Heart right ventricle (tissue), 16 donors: Measurements from ENCODE around the gene LOXL1. TPM values are rescaled to one million over a fixed set of nuclear protein-coding genes. Genes with fewer than 3 reads are reported as not detected.

Source experiments
- ATAC-seq, 8 donors: fragments of 200-7000 bp; cut with Tn5 transposase; one replicate each; pipeline ENCODE4 v1.9.1; 2020; ENCODE audit warnings: mild to moderate bottlenecking in 8 of 8, moderate library complexity in 8 of 8, moderate number of reproducible peaks in 1 of 8
- DNase-seq, 2 donors: peaks; one replicate each; pipeline ENCODE4 v3.0.0-alpha.2; 2020
- H3K27ac ChIP-seq, 10 donors: fragments of 200-600 bp; sonication (generic) in 2 of 10; one replicate each; pipeline versions ENCODE4 v1.5.0 to v1.8.0; 2020 to 2022; ENCODE audit warnings: mild to moderate bottlenecking in 3 of 10
- H3K27me3 ChIP-seq, 7 donors: fragments of 200-600 bp; one replicate each; pipeline ENCODE4 v1.8.0; 2021 to 2022; ENCODE audit warnings: mild to moderate bottlenecking in 2 of 7
- H3K36me3 ChIP-seq, 9 donors: fragments of 200-600 bp; sonication (generic) in 1 of 9; one replicate each; pipeline versions ENCODE4 v1.5.0 to v1.8.0; 2020 to 2022; ENCODE audit warnings: mild to moderate bottlenecking in 2 of 9
- H3K4me1 ChIP-seq, 9 donors: fragments of 200-600 bp; sonication (generic) in 1 of 9; one replicate each; pipeline versions ENCODE4 v1.5.0 to v1.8.0; 2020 to 2022; ENCODE audit warnings: mild to moderate bottlenecking in 4 of 9
- H3K4me3 ChIP-seq, 10 donors: fragments of 200-600 bp; sonication (generic) in 2 of 10; one replicate each; pipeline versions ENCODE4 v1.5.0 to v1.8.0; 2020 to 2022; ENCODE audit warnings: mild to moderate bottlenecking in 7 of 10, moderate library complexity in 2 of 10
- H3K9me3 ChIP-seq, 11 donors: fragments of 200-600 bp in 10 of 11; sonication (generic) in 2 of 11; one replicate each; pipeline versions ENCODE4 v1.5.0 to v1.8.0; 2013 to 2022; ENCODE audit warnings: mild to moderate bottlenecking in 2 of 11, control low read depth in 1 of 11, moderate library complexity in 1 of 11
- CTCF ChIP-seq, 9 donors: fragments of 200-600 bp; sonication (generic) in 2 of 9; IDR thresholded peaks; one replicate each; pipeline versions ENCODE4 v1.5.0 to v1.8.0; 2021 to 2022; ENCODE audit warnings: antibody characterized with exemption in 9 of 9, mild to moderate bottlenecking in 5 of 9, moderate library complexity in 1 of 9
- WGBS, 2 donors: extraction: QIAGEN DNeasy Blood & Tissue Kit; methylation state at CpG; one replicate each; pipeline ENCODE4 v1.1.7; 2013; ENCODE audit warnings: inconsistent platforms in 1 of 2; 5-methylcytosine and 5-hydroxymethylcytosine counted together
- intact Hi-C, 10 donors: fragments of 100-400 bp; cut with DNase I; formaldehyde crosslinking; loops; one replicate each; pipeline versions ENCODE4 v1.11.1 to v1.14.2; 2022
- polyA plus RNA-seq, 2 donors: library from polyadenylated mRNA; stranded (reverse); fragments of 200-250 nt; gene quantifications; one replicate each; pipeline ENCODE4 v1.2.3, GENCODE V29; 2013
- total RNA-seq, 10 donors: library from RNA; stranded (reverse); fragmentation: NEBNext Ultra II Directional in 3 of 10; extraction: Animal tissue kit (Norgen Biotek cat#: 25700) in 3 of 10; gene quantifications; one replicate each; pipeline versions ENCODE4 v1.2.1 to v1.2.4, GENCODE V29; 2021 to 2023
- donor health status: Arrhythmogenic right ventricular cardiomyopathy.
- donor health status: ischemic (EF 13 %, LVEDD 7.1; RV severe dilation, severe dysfunction).
- donor health status: healthy with polysubstance abuse.
- donor health status: DM: no; HTN: yes; CAD: no.
- donor health status: DM: no; HTN: no; CAD: no.
- donor health status: ischemic (EF 25% LVEDD 6.9; RV normal size, moderate dysfunction).
- donor health status: ischemic (EF 25% LVEDD 5.7; RV mildly dilated, moderate dysfunction).
- donor health status: healthy.
- donor health status: DM: yes; HTN: yes; CAD: no.
- donor health status: Ischemic cardiomyopathy.
- donor health status: ischemic (EF 35%, LVEDD 5.7; RV mildly dilated, moderate dysfunction).
- donor health status: nonischemic (EF 11% LVEDD 7.7; RV severe dilation, severe dysfunction).
- donor health status: DM: yes; HTN: yes; CAD: no.
- donor health status: PGD.
- donor health status: ischemic (EF 29% LVEDD 5.4; RV normal size, mild dysfunction).
- donor health status: nonischemic (EF 23%, LVEDD 6.1; RV moderate dilation, normal function).

LOXL1 gene
- total and polyA plus RNA-seq, 12 donors: 11.2 to 66.6 (median 27.8) TPM

DNA sequence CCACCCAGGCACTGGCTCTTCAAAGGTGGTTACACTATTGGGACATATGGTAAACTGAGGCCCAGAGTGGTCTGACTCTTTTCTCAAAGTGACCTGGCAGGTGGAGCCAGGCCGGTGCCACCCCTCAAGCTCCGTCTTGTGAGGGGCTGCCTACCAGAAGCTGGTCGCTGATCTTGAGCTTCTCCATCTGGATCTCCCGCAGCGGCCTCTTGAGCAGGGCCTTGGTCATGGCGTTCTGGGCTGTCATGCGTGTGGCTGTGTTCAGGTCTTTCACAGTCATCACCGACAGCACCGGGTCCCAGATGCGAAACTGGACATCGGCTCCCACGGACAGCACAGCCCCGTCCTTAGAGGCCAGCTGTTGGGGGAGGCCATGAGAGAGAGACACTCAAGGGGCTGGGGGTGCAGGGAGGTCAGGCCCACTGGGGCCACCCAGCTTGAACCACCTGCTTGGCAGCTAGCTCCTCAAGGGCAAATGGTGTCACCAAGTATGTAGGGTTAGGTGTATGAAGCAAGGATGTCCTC lies 62.2 kb downstream of the LOXL1 start:
- no peak for DNase-seq
- intact Hi-C loops: loop anchor here in 1 of 10 donors (5.0 kb wide), 1 partner anchor 49 kb away; no protein-coding TSS in a partner anchor
- no peak for TF ChIP-seq CTCF (IDR thresholded peaks at IDR 0.05)
- no peaks in the 10 kb centered on the region for H3K9me3 ChIP-seq
- H3K27ac ChIP-seq: peak overlapping the region; percentile 74 to 100 (median 99)
- no peak overlapping the region for H3K4me3 ChIP-seq
- 95 to 98% methylated on average over 13 of the region's 13 CpGs for WGBS, 2 donors
- no peaks in the 10 kb centered on the region for H3K27me3 ChIP-seq
- peaks cover 59 to 98% (median 95%) of the 10 kb centered on the region in 9 donors for H3K4me1 ChIP-seq
- peaks cover 0 to 38% (median 6%) of the 10 kb centered on the region in 9 donors for H3K36me3 ChIP-seq
- ATAC-seq: no peak

DNA sequence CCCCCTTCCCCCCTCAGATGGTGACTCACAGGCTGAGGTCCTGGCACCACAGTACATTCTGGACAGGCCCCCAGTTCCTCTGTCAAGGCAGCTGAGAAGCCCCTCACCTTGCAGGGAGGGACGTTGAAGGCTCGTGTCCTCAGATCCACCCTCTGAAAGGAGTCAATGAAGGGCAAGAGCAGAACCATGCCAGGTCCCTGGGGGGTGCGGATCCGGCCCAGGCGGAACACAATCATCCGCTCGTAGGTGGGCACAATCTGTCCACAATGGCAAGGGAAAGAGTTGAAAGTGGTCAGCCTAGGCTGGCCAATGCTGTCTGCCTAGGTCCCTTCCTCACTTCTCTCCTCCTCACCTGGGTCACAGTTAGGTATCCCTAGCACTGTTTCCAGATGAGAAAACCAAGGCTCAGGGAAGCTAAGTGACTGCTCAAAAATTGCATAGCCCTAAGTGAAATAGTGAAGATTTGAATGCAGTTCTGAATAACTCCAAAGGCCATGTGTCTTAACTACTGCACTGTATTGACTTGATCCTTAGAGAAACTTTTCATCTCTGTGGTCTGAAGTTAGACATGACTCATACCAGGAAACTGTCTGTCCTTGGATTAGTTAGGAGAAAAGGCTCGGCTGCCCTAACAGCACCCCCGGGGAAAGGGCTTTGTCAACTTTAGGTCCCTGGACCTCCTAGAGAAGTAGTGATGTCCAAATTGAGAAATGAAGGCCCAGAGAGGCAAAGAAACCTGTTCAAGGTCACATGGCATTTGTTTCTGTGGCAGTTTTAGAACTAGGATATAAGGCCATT lies 62.9 kb downstream of the LOXL1 start:
- no peaks in the 10 kb centered on the region for H3K27me3 ChIP-seq
- H3K4me3 ChIP-seq: no peak overlapping the region
- TF ChIP-seq CTCF (IDR thresholded peaks at IDR 0.05): no peak
- H3K9me3 ChIP-seq: no peaks in the 10 kb centered on the region
- peak in 2 of 8 donors; percentile 6 to 12 for ATAC-seq
- H3K36me3 ChIP-seq: peaks cover 0 to 34% (median 6%) of the 10 kb centered on the region in 9 donors
- DNase-seq: no peak
- WGBS, 2 donors: 70 to 78% methylated on average over 9 of the region's 9 CpGs
- H3K4me1 ChIP-seq: peaks cover 58 to 98% (median 94%) of the 10 kb centered on the region in 9 donors
- intact Hi-C loops: loop anchor here in 1 of 10 donors (5.0 kb wide), 1 partner anchor 48 kb away; no protein-coding TSS in a partner anchor
- H3K27ac ChIP-seq: peak overlapping the region; percentile 74 to 100 (median 99)

GRCh38 chr15:73990250-73991005 lies 64.2 kb downstream of the LOXL1 start:
- intact Hi-C loops: loop anchor here in 2 of 10 donors (5.0 to 10.0 kb wide), 2 partner anchors 47 to 54 kb away; no protein-coding TSS in a partner anchor
- Histone ChIP-seq H3K9me3 (no peaks in the 10 kb centered on the region), H3K27ac (peak overlapping the region; percentile 92 to 100 (median 99)), H3K4me1 (peaks cover 48 to 90% (median 83%) of the 10 kb centered on the region in 9 donors), H3K27me3 (no peaks in the 10 kb centered on the region), H3K36me3 (peaks cover 0 to 27% (median 6%) of the 10 kb centered on the region in 9 donors), H3K4me3 (peak overlapping the region in 5 of 10 donors; percentile 70 to 96 (median 91))
- no peak for DNase-seq
- ATAC-seq: no peak
- TF ChIP-seq CTCF (IDR thresholded peaks at IDR 0.05): no peak
- 62 to 67% methylated on average over 9 of the region's 9 CpGs for WGBS, 2 donors

DNA sequence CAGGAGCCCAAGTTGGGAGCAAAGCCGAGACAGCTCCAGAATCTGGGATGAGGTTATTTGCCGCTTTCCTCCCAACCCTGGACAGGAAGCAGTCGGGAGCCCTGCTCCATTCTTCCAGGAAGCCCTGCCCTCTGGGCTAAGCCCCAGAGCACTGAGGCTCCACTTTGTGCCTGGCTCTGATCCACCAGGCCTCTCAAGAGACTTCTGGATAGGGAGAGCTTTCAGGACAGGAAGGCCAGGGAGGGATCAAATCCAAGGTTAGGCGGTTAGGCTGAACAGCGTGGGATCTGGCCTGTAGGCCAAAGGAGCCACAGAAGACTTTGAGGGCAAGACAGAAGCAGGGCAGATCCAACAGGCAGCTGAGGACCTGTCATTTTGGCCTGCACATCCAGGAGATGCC lies 65.0 kb downstream of the LOXL1 start:
- intact Hi-C loops: loop anchor here in 2 of 10 donors (5.0 to 10.0 kb wide), 2 partner anchors 46 to 54 kb away; no protein-coding TSS in a partner anchor
- ATAC-seq (peak; percentile 63 to 81 (median 70)), DNase-seq (peak; percentile 84 to 94)
- no peaks in the 10 kb centered on the region for H3K27me3 ChIP-seq
- H3K36me3 ChIP-seq: peaks cover 0 to 22% (median 5%) of the 10 kb centered on the region in 9 donors
- H3K27ac ChIP-seq: peak overlapping the region; percentile 92 to 100 (median 99)
- peak overlapping the region; percentile 70 to 96 (median 88) for H3K4me3 ChIP-seq
- peaks cover 47 to 88% (median 83%) of the 10 kb centered on the region in 9 donors for H3K4me1 ChIP-seq
- TF ChIP-seq CTCF (IDR thresholded peaks at IDR 0.05): no peak
- WGBS, 2 donors: 7 to 13% methylated on average over 5 of the region's 5 CpGs
- H3K9me3 ChIP-seq: no peaks in the 10 kb centered on the region
